HCT116 (cell line): ENCODE results near the gene ACTBL2. TPM values are rescaled to one million over a fixed set of nuclear protein-coding genes. Genes with fewer than 3 reads are reported as not detected.

Experiments
- ATAC-seq: fragments of 200-7000 bp; cut with Tn5 transposase; 2 replicates; pipeline ENCODE4 v1.9.1; 2020; ENCODE audit warnings: mild to moderate bottlenecking, moderate library complexity
- BruUV-seq: library from RNA; stranded (reverse); fragments of 400-500 nt; replicated peaks from 2 replicates; lab custom pipeline; 2021; lab: Mats Ljungman, UMichigan
- CTCF ChIA-PET: fragments of 300-600 bp; sonication (Branson Sonifier 250); formaldehyde crosslinking; loops from one replicate; lab custom pipeline; 2021; ENCODE audit warnings: antibody characterized with exemption; lab: Charles Lee
- POLR2A ChIA-PET: fragments of 300-600, 350-600 bp; sonication (Branson Sonifier 250); formaldehyde crosslinking; loops from one replicate; lab custom pipeline; 2021; ENCODE audit warnings: antibody characterized with exemption; lab: Charles Lee
- RAD21 ChIA-PET, 2 experiments: fragments of 300-600 bp; sonication (Branson Sonifier 250); formaldehyde crosslinking; loops; one replicate each; lab custom pipeline; 2023; ENCODE audit warnings: low total read pairs in 2 of 2; ENCODE audit not compliant: uncharacterized antibody in 2 of 2, unreplicated experiment in 2 of 2, low non-redundant PET in 1 of 2; lab: Charles Lee
- DNase-seq: peaks from one replicate; pipeline ENCODE4 v3.0.0-alpha.2; 2010; ENCODE audit warnings: low read depth, low spot score
- H2AFZ ChIP-seq: fragments of 200-600 bp; shearing (Covaris generic), sonication (generic); 2 replicates; pipeline ENCODE4 v1.6.1; 2017; ENCODE audit warnings: low read depth, mixed run types, mixed read lengths, antibody characterized with exemption, low read length; ENCODE audit not compliant: poor library complexity, severe bottlenecking
- H3K27ac ChIP-seq: 2 replicates; pipeline ENCODE4 v1.5.1; 2012; ENCODE audit warnings: low read depth, low read length
- H3K27me3 ChIP-seq: fragments of 200-600 bp; sonication (generic); 2 replicates; pipeline ENCODE4 v1.6.1; 2016; ENCODE audit warnings: mixed run types, low read length, mixed read lengths; ENCODE audit not compliant: insufficient read depth
- H3K36me3 ChIP-seq, 2 experiments: fragments of 200-500 bp in 1 of 2; fragments of 200-600 bp in 1 of 2; sonication (Bioruptor generic) in 1 of 2; sonication (generic) in 1 of 2; 2 replicates each; pipeline versions ENCODE4 v1.5.1 to v1.6.1; 2014 to 2016; ENCODE audit warnings: low read length in 2 of 2, inconsistent platforms in 1 of 2, mixed read lengths in 1 of 2, mixed run types in 1 of 2; ENCODE audit not compliant: insufficient read depth in 2 of 2, control insufficient read depth in 1 of 2
- H3K4me1 ChIP-seq, 2 experiments: fragments of 200-600 bp in 1 of 2; sonication (generic) in 1 of 2; 2 replicates each; pipeline versions ENCODE4 v1.5.1 to v1.6.1; 2012 to 2017; ENCODE audit warnings: low read length in 2 of 2, inconsistent platforms in 1 of 2, mild to moderate bottlenecking in 1 of 2, mixed read lengths in 1 of 2, mixed run types in 1 of 2, moderate library complexity in 1 of 2; ENCODE audit not compliant: insufficient read depth in 2 of 2, control insufficient read depth in 1 of 2
- H3K4me2 ChIP-seq: fragments of 200-600 bp; sonication (generic); 2 replicates; pipeline ENCODE4 v1.6.1; 2017; ENCODE audit warnings: mixed run types, low read length, mixed read lengths
- H3K4me3 ChIP-seq, 2 experiments: fragments of 200-600 bp in 1 of 2; sonication (generic) in 1 of 2; replicated peaks in 1 of 2; 2 replicates each; pipeline ENCODE4 v1.5.1; 2011 to 2016; ENCODE audit warnings: low read length in 2 of 2, control low read depth in 1 of 2, low read depth in 1 of 2, mild to moderate bottlenecking in 1 of 2, mixed read lengths in 1 of 2, mixed run types in 1 of 2
- H3K79me2 ChIP-seq: fragments of 200-600 bp; sonication (generic); 2 replicates; pipeline ENCODE4 v1.6.1; 2017; ENCODE audit warnings: mild to moderate bottlenecking, mixed run types, low read length, moderate library complexity, mixed read lengths; ENCODE audit not compliant: insufficient read depth
- H3K9ac ChIP-seq: fragments of 200-600 bp; sonication (generic); 2 replicates; pipeline ENCODE4 v1.6.1; 2016; ENCODE audit warnings: low read length, mixed read lengths
- H3K9me2 ChIP-seq: fragments of 200-600 bp; sonication (generic), shearing (Covaris generic); 2 replicates; pipeline ENCODE4 v1.6.1; 2017; ENCODE audit warnings: mixed run types, mild to moderate bottlenecking, moderate library complexity; ENCODE audit not compliant: insufficient read depth
- H3K9me3 ChIP-seq, 2 experiments: fragments of 200-500 bp in 1 of 2; fragments of 200-600 bp in 1 of 2; sonication (Bioruptor generic) in 1 of 2; sonication (generic) in 1 of 2; 2 replicates each; pipeline ENCODE4 v1.6.1; 2014 to 2017; ENCODE audit warnings: low read length in 2 of 2, mixed read lengths in 2 of 2, inconsistent platforms in 1 of 2, low read depth in 1 of 2, mild to moderate bottlenecking in 1 of 2, mixed run types in 1 of 2, moderate library complexity in 1 of 2; ENCODE audit not compliant: control insufficient read depth in 1 of 2, insufficient read depth in 1 of 2
- H4K20me1 ChIP-seq: fragments of 200-600 bp; sonication (generic), shearing (Covaris generic); 2 replicates; pipeline ENCODE4 v1.6.1; 2017; ENCODE audit warnings: mixed run types, mild to moderate bottlenecking, moderate library complexity; ENCODE audit not compliant: insufficient read depth
- CBX3 ChIP-seq: IDR thresholded peaks from 2 replicates; pipeline ENCODE4 v1.6.1; 2012; ENCODE audit warnings: low read depth
- CEBPB ChIP-seq: IDR thresholded peaks from 2 replicates; pipeline ENCODE4 v1.6.1; 2012; ENCODE audit warnings: low read depth
- ELF1 ChIP-seq: IDR thresholded peaks from 2 replicates; pipeline ENCODE4 v1.6.1; 2012; ENCODE audit warnings: low read depth, borderline replicate concordance
- JUND ChIP-seq: IDR thresholded peaks from 2 replicates; pipeline ENCODE4 v1.6.1; 2012
- POLR2A ChIP-seq: IDR thresholded peaks from 2 replicates; pipeline ENCODE4 v1.7.0; 2011; ENCODE audit warnings: borderline replicate concordance; ENCODE audit not compliant: insufficient read depth, insufficient read length; ENCODE audit errors: extremely low read depth
- POLR2AphosphoS5 ChIP-seq: IDR thresholded peaks from 2 replicates; pipeline ENCODE4 v1.6.1; 2011; ENCODE audit warnings: mild to moderate bottlenecking, low read depth, low read length, moderate library complexity
- REST ChIP-seq: IDR thresholded peaks from 2 replicates; pipeline ENCODE4 v1.6.1; 2012; ENCODE audit warnings: low read depth
- SP1 ChIP-seq: IDR thresholded peaks from 2 replicates; pipeline ENCODE4 v1.6.1; 2012; ENCODE audit warnings: low read depth
- SRF ChIP-seq: IDR thresholded peaks from 2 replicates; pipeline ENCODE4 v1.6.1; 2012; ENCODE audit warnings: low read depth
- TCF7L2 ChIP-seq: IDR thresholded peaks from 2 replicates; pipeline ENCODE4 v1.7.0; 2011; ENCODE audit warnings: borderline replicate concordance, inconsistent platforms; ENCODE audit not compliant: insufficient read depth, insufficient read length; ENCODE audit errors: extremely low read depth
- YY1 ChIP-seq: IDR thresholded peaks from 2 replicates; pipeline ENCODE4 v1.6.1; 2011; ENCODE audit warnings: low read length, low read depth, moderate library complexity, mild to moderate bottlenecking; ENCODE audit not compliant: insufficient replicate concordance; ENCODE audit errors: extremely low read depth
- ZBTB33 ChIP-seq: IDR thresholded peaks from 2 replicates; pipeline ENCODE4 v1.6.1; 2011; ENCODE audit warnings: mild to moderate bottlenecking, low read length, moderate library complexity; ENCODE audit not compliant: insufficient replicate concordance; ENCODE audit errors: extremely low read depth
- ZFX ChIP-seq: fragments of 450-650 bp; IDR thresholded peaks from 2 replicates; pipeline ENCODE4 v1.6.1; 2017
- ZNF274 ChIP-seq: fragments of 200-500 bp; sonication (Bioruptor generic); IDR thresholded peaks from 2 replicates; pipeline ENCODE4 v1.6.1; 2014; ENCODE audit warnings: mild to moderate bottlenecking, low read depth, low read length, inconsistent platforms
- intact Hi-C: fragments of 100-400 bp; cut with micrococcal nuclease; formaldehyde crosslinking; loops from 2 replicates; pipeline ENCODE4 v1.10.0; 2022
- total RNA-seq: library from RNA; stranded (reverse); gene quantifications from one replicate; pipeline ENCODE4 v1.2.1, GENCODE V29; 2021; ENCODE audit not compliant: unreplicated experiment

The ACTBL2 gene
- total RNA-seq, 1 experiment from 2014 or later, result 0.07 TPM

GRCh38 chr5:57497733-57498132, 15.1 kb upstream of the ACTBL2 start:
- Histone ChIP-seq H3K9me3 (no peaks in the 10 kb centered on the region), H3K79me2 (no peaks in the 10 kb centered on the region), H3K27ac (no peak overlapping the region), H3K9ac (no peak overlapping the region), H3K4me1 (peaks cover 39 to 55% of the 10 kb centered on the region in 2 experiments), H3K4me2 (no peak overlapping the region), H3K4me3 (no peak overlapping the region), H3K9me2 (no peaks in the 10 kb centered on the region), H4K20me1 (no peaks in the 10 kb centered on the region), H3K36me3 (no peaks in the 10 kb centered on the region), H3K27me3 (no peaks in the 10 kb centered on the region), H2AFZ (no peak overlapping the region)
- DNase-seq (no peak), ATAC-seq (no peak)
- CTCF ChIA-PET, result interaction anchor here (3.2 kb wide), 1 partner anchor 200 kb away, joined by 16 read pairs; no protein-coding TSS in a partner anchor
- intact Hi-C loops, result no loop called here
- RAD21 ChIA-PET, result interaction anchor here in 1 of 2 experiments (2.5 kb wide), 1 partner anchor 963 kb away, joined by 8 read pairs; no protein-coding TSS in a partner anchor
- TF ChIP-seq ZFX (no peak), ELF1 (no peak), POLR2A (no peak), YY1 (no peak), SP1 (no peak), POLR2AphosphoS5 (no peak), ZBTB33 (no peak), ZNF274 (no peak), CBX3 (no peak), SRF (no peak), CEBPB (no peak), TCF7L2 (no peak), JUND (no peak), REST (no peak)
- TF ChIP-seq, all 23 proteins: peak for 0
- POLR2A ChIA-PET, result no interaction called here
- no TSS peak for BruUV-seq
